Measurements from ENCODE around the gene GNL2.

Gene GNL2

GRCh38 chr1:37609002-37609401 is 13.3 kb upstream of the GNL2 start:
- no peak for DNase-seq (ENCODE audit: low read depth)
- no peak overlapping the region for H3K4me3 ChIP-seq (ENCODE audit: low read depth, low read length)
- TF ChIP-seq CTCF (IDR thresholded peaks at IDR 0.05; ENCODE audit: low read depth, low read length, missing control alignments) = no peak

GRCh38 chr1:37606481-37607263 is 10.9 kb upstream of the GNL2 start:
- no peak overlapping the region for H3K4me3 ChIP-seq (ENCODE audit: low read depth, low read length)
- no peak for DNase-seq (ENCODE audit: low read depth)
- no peak for TF ChIP-seq CTCF (IDR thresholded peaks at IDR 0.05; ENCODE audit: low read depth, low read length, missing control alignments)

GRCh38 chr1:37605806-37606474 is 10.2 kb upstream of the GNL2 start:
- H3K4me3 ChIP-seq (ENCODE audit: low read depth, low read length) = no peak overlapping the region
- no peak for DNase-seq (ENCODE audit: low read depth)
- TF ChIP-seq CTCF (IDR thresholded peaks at IDR 0.05; ENCODE audit: low read depth, low read length, missing control alignments) = no peak

GRCh38 chr1:37605061-37605650 is 9.4 kb upstream of the GNL2 start:
- no peak for TF ChIP-seq CTCF (IDR thresholded peaks at IDR 0.05; ENCODE audit: low read depth, low read length, missing control alignments)
- no peak overlapping the region for H3K4me3 ChIP-seq (ENCODE audit: low read depth, low read length)
- DNase-seq (ENCODE audit: low read depth) = no peak

GRCh38 chr1:37602750-37603694 is 7.3 kb upstream of the GNL2 start:
- TF ChIP-seq CTCF (IDR thresholded peaks at IDR 0.05; ENCODE audit: low read depth, low read length, missing control alignments) = peak; percentile 70
- H3K4me3 ChIP-seq (ENCODE audit: low read depth, low read length) = no peak overlapping the region
- peak; percentile 16 for DNase-seq (ENCODE audit: low read depth)

GRCh38 chr1:37601441-37601840 is 5.7 kb upstream of the GNL2 start:
- no peak for DNase-seq (ENCODE audit: low read depth)
- no peak overlapping the region for H3K4me3 ChIP-seq (ENCODE audit: low read depth, low read length)
- no peak for TF ChIP-seq CTCF (IDR thresholded peaks at IDR 0.05; ENCODE audit: low read depth, low read length, missing control alignments)

Data from GM12864 (cell line).